OCI-M1 (cell line): ENCODE results near the gene IQCE.
"Not testable (repeated sequence)": the region's sequence is repeated elsewhere in the genome, so short reads cannot be mapped to it uniquely, and the experiment has no call there.

ENCODE experiments used
- DNase-seq: peaks from one replicate; lab custom pipeline; 2025; lab: John Stamatoyannopoulos, UW

IQCE gene

DNA sequence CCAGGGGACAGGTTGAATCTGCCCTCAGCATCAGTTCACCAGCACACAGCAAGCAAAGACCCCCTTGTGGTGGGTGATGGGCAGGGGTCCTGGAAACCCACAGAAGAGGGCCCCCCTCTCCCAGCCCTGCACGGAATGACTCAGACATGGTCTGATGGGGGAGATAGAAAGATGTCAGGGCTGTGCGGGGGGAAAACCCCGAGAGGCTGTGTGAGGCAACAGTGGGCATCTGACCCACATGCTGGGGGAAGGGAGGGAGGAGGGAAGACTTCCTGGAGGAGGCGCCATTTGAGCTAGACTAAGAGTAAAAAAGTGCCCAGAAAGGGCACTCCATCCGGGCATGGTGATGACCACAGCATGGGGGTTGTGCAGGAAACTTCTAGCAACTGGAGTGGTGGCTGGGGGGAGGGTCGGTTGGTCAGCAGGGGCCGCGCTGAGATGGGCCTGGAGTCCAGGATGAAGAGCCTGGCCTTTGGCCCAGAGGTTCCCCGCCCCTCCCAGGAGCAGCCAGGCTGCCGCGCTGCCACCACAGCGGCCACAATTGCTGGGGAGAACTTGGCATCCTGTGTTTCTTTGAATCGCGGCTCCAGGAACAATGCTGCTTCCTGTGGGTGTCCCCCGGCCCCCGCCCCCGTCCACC, 36.7 kb upstream of the IQCE start:
- peak; percentile 19 for DNase-seq

DNA sequence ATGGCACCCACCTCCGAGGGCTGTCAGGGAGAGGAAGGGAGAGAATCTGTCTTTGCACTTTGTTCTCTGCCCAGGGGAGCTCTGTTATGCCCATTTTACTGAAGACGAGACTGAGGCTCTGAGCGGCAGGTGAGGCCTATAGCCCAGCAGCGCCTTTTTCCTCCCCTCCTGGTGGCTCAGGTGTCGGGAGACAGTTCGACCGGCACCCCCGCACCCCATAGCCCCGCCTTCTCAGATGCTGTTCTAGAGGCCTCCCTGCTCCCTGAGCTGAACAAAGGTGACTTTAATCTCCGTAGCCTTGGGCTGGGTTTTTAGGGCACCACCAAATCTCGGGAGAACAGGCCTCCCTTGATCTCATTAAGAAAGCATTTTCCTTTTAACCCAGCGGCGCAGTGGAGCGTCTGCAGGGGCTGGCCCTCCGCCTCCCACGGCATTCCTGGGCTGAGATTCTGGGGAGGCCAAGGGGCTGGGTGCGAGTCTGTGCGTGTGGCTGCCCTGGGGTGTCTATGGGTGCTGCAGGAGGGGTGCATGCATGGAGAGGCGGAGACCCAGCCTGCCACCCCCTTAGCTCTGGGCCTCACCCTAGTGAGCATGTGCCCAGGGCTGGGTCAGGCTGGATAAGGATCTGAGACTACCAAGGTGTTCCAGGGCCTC, 35.9 kb upstream of the IQCE start:
- no peak for DNase-seq

DNA sequence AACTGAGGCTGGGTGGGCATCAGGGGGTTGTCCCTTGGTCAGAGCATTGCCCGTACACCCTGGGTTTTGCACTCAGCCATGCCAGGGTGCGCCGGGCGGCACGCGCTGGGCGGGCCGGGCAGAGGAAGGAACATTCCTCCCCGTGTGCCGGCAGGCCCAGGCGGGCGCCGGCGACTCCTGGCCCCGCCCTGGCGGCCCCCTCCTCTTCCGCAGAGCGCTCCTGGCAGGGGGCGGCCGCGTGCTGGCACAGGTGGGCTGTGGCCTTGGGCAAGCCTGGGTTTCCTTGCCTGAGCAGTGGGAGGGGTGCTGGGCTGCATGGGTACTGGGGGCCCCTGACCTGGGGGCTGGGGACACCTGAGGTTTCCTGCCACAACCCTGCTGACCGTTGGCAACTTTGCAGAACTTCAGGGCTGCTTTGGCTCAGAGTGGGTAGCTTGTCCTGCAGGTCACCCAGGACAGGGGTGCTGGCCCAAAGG, 35.3 kb upstream of the IQCE start:
- DNase-seq: no peak

DNA sequence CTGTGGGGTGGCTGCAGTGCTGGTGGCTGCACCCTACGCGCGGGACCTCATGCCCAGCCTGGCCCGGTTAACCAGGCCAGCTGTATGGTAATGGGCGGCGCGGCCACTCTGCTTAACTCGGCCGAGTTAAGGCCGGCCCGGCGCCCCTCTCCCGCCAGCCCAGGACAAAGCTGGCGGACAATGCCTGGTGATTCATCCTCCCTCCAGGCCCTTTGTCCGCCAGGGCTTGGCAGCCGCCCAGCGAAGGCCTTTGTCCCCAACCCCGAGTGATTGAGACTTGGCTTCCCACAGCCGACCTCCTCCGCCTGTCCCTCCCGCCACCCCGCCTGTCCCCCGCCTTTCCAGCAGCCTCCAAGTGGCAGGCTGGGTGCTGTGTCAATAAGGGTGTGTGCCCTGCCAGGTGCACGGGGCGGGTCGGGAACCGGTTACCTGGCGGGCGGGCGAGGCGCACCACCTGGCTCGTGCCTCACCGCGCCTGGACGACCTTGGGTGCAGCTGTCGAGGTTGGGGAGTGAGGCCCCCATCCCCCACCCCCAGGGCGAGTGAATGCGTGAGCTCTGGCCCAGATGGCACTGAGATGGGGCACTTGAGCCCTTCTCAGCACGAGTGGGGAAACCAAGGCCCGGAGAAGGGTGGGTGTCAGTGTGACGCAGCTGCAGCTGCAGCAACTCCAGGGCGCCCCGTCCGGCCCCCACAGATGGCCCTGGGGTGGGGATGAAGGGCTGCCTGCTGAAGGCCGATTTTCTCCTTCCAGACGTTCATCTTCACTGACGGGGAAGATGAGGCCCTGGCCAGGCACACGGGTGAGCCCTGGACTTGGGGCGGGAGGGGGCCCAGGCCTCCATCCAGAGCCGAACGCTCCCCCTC, 34.6 kb upstream of the IQCE start:
- DNase-seq: peak; percentile 6

DNA sequence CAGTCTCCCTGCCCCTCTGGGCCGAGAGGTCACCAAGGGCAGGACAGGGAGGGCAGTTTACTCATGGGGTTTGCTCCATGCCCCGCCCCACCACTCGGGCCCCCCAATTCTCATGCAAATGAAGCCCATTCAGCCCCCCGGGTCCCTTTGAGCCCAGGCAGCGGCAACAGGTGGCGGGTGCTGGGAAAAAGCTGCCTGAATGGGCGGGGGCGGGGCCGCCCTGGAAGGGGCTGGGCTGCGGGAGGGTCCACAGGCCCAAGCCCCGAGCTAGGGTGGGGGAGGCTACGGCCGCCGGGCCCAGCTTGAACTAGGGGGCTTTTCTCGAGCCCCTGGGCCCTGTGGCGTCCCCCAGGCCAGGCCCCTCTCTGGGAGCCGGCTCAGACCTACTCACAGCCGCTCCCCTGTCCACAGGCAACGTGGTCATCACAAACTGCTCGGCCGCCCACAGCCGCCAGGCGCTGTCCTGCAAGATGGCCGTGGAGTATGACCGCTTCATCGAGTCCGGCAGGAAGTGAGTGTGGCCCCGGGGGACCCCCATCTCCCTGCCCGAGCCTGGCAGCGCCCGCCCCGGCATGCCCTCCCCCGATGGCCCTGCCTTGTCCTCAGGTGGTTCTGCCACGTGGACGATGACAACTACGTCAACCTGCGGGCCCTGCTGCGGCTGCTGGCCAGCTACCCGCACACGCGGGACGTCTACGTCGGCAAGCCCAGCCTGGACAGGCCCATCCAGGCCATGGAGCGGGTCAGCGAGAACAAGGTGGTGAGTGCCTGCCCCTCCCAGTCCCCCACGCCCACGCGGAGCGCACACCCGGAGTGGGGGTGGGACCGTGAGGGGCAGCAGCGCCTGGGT, 33.7 kb upstream of the IQCE start:
- DNase-seq: no peak

DNA sequence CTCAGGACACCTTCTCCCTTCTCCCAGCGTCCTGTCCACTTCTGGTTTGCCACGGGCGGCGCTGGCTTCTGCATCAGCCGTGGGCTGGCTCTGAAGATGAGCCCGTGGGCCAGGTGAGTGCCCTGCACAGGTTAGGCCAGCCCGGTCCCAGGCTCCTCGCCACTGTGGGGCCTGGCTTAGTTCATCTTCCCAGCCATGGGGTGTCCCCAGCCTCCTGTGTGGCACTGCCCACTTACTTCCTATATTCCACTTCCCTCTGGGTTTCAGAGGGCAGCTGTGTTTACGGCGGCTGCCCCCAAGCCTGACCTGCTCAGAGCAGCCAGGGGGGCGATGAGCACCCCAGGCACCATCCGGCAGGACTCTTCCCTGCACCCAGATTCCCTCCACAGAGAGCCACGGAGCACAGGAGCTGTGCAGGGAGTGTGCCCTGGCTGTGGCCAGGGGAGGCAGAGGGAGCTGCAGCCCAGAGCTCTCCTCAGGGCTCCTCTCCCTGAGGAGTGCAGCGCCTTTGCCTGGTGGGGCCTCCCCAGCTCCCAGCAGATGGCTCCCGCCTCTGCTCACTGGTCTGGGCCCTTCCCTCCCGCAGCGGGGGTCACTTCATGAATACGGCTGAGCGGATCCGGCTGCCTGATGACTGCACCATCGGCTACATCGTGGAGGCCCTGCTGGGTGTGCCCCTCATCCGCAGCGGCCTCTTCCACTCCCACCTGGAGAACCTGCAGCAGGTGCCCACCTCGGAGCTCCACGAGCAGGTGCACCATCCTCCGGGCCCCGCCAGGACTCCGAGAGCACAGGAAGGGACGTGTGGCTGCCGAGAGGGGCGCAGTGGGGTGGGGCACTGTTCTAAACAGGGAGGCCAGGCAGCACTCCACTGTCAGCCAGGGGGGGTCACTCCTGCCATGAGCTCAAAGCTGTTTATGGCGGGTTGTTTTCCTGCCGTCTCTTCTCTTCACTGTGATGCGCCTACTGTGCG, 32.8 kb upstream of the IQCE start:
- DNase-seq: no peak

DNA sequence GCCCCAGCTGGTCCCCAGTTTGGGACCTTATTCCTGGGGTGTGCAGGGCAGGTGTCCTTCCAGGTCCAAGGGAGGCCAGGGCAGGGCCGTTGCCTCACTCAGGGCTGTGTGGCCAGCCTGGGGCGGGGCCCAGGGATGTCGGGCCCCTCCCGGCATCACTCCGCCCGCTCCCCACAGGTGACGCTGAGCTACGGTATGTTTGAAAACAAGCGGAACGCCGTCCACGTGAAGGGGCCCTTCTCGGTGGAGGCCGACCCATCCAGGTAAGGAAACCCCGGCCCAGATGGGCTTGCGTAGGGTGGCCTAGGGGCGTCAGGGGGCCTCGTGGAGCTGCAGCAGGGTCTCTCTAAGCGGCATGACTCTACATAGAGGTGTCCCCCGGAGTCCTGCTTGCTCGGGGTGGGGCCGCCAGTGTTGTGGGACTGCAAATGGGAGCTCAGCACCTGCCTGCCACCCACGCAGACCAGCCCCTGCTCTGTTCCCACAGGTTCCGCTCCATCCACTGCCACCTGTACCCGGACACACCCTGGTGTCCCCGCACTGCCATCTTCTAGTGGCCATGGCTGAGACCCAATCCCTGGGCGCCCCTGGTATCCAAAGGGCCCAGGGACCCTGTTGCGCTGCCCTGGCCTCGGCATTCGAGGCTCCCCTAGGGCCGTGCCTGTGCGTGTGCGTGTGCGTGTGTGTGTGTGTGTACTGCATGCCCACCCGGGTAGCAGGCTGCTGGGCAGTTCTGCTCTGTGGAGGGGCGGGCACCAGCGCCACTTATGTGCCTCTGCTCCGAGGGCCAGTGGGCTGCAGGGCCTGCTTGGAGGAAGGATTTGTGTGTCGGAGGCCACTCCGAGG, 31.9 kb upstream of the IQCE start:
- no peak for DNase-seq

DNA sequence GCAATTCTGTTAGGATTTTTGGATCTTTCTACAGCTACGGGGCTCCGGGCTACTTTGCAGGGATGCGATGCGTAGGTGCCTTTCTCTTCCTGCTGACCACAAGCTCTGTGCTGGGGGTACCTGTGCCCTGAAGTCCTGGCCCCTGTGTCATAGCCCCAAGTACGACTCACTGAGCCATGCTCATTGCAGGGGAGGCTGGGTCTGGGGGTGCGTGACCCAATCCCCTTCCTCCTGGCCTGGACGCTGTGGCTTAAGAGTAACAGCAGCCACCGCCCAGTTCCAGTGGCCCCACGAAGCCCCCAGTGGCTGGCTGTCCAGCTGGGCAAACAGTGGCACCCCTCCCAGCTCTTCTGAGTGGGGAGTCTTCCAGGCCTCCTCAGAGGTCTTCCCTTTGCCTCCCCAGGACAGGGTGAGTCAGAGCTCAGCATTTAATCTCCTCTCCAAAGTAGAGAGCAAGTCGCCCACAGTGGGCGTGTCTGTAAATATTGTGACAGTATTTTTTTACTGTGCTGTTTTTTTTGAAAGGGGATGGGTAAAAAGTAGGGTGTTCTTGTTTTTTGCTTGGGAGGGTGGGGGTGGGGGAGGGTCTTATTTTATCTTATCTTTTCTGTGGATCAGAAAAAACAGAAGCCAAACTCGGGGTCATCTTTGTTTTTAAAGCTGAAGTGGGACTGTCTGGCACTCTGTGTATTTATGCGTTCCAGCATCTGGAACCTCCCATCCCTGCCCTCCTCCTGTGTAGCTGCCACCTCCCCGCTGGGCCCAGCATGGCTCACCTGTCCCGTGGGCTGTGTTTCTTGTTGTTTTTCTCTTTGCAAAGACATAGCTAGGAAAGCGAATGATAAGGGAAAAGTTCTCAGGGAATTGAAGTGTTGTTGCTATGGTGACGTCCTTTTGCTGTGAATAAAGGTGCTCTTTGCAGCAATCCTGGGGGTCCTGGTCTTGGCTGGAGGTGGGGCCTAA, 31.0 kb upstream of the IQCE start:
- peak; percentile 37 for DNase-seq

DNA sequence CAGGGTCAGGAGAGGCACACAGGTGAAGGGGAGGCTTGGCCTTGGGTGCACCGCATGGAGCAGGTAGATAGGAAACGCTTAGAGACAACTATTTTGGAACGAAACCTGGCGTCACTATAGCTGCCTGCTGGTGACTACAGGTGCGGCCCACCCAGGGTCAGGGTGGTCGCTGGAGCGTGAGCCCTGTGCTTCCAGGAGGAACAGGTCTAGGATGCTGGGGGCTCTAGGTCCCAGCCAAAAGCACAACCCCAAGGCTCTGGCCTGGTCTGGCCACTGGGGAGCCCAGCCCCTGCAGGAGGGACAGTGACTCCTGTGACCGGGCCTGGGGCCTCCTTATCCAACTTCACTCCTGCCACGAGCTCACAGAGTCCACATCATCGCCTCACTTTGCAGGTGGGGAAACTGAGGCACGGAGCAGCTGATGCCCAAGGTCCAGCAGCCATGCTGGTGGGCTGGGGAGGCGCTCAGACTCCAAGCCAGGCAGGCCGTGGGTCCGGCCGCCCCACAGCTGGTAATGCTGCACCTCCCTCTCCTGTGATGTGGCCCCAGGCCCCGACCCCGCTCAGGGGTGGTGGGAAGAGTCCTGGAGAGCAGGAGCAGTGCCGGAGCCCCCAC, 30.2 kb upstream of the IQCE start:
- no peak for DNase-seq

DNA sequence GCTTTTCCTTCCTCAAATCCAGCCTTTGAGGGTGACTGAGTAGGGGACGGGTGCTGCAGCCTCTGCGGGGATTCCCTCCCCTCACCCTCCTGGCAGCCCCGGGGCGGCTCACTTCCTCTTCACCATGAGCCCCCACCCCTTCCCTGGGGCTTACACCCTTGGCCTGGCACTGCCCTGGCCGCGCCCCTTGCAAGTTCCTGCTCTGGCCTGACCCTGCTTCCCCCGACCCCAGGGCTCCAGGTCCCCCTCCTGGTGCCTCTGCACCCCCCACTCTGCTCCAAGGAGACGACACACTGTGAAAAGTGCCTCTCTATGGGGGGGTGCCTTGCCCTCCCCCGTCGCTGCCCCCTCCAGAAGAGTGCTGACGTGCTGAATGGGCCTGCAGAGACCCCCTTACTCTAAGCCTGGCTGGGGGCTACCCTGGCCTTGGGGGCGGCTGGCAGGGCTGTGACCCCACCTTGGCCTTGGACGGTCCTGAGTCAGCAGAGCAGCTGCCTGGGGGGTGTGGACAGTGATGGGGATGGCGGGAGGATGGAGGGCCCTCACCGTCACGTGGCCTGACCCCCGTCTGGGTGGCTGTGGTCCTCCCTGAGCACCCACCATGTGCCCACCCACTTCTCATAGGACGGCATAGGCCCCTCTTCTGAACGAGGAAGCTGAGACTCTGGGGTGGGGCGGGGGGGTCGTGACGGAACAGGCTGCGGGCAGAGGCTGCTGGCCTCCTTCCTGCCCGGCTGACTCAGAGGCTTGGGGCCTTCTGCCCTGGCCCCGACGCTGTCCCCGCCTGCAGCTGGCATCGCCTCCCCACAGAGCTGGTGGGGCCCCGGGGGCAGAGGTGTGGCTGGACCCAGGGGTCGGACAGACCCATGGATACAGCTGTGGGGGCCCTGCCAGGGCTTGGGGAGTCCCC, 29.4 kb upstream of the IQCE start:
- DNase-seq: no peak

DNA sequence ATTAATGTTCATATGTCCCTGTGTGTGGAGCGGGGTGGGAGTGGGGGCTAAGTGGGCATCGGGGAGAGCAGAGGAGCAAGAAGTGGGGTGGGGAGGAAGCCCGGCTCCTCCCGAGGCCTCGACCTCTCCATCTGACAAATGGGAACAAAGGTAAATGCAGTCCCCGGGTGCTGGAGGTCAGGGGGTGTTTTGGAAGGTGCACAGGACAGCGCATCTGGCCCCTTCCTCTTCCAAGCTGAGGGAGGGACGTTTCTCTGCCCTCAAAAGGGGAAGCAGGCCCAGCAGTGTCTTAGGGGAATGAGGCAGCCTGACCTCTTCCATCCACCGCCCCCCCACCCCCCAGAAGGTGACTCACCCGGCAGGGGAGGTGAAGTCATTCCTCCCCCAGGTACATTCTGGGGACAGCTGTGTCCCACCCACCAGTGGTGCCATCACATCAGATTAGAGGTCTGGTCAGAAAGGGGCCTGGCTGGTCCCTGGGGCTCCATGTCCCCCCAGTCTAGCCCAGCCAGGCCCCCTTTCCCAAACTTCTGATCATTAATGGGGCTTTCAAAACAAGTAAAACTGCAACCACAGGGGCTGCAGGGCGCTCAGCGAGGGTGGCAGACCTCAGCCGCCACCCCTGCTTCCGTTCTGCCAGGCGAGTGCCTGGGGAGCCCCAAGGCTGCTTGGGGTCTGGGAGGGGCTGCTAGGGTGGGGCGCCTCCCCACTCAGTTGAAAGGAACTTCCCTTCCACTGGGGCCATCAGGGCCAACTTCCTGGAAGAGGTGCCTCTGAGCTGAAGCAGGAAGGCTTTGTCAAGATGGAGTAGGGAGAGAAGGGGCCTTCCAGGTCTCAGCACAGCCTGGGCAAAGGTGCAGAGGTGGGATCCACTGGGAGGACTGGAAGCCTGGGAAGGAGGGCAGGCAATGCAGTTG, 28.4 kb upstream of the IQCE start:
- DNase-seq: peak; percentile 42

DNA sequence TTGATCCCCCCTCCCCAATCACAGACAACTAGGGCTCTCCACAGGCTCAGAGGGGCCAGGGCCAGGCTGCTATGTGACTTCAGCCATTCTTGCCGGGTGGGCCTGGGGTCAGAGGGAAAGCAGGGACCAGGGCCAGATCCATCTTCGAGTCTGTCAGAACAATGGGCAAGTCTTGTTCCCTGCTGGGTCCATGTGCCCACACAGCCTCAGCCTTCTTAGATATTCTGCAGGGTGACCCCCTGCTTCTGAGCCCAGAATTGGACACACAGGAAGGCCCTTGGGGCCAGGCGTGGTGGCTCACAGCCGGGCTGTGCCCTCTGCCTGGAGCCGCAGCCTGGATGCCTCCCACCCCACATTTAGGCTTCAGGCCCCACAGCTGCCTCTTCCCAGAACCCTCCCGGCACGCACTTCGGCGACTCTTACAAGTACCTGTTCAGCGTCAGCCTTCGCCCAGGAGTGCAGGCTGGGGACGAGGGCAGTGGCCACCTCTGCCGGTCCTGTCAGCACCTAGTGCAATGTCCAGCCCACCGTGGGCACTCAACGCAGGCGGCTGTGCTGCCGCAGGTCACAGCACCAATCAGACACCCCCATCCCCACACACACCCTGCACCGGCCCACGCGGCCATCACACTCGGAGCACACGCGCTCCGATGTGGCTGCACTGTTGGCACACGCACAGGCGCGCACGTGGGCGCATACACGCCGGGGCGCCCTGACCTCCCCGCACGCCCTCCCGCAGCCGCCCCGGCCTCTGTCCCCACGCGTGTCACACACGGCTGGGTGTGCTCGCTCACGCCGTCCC, 27.6 kb upstream of the IQCE start:
- not testable (repeated sequence) for DNase-seq

DNA sequence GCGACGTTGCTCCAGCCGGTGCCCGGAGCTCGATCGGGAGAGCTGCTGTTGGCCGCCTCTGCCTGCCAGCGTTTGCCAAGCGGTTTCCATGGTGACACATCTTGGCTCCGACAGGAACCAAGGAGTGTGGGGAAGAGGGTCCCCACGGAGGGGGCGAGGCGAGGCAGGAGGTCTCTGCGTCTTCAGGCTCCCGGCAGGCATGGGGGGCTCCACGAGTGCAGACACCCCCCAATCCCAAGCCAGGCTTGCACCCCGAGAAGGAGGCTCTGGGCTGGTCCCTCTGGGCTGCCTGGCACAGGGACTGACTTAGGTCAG, 27.0 kb upstream of the IQCE start:
- DNase-seq: not testable (repeated sequence)

DNA sequence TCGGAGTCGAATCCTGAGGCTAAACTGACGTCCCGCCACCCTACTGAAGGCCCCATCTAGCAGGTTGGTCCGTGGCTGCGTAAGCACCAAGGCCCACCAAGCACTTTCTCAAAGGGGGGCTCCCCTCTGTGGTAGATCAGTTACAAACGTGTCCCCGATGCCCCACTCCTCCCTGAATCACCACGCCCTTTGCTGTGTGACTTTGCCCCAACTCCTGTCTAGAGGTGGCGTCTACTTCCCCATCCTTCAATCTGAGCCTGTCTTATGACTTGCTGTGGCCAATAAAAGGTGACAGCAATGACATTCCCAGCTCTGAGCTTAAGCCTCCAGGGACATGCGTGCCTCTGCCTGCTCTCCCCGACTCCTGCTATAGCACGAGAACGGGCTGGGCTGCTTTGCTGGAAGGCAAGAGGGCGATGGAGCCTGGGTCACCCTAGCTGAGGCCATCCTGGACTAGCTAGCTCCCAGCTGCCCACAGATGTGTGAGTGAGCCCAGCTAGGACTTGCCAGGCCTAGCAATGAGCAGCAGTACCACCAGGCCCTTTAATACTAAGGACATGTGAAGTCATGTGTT, 26.5 kb upstream of the IQCE start:
- DNase-seq: not testable (repeated sequence)

DNA sequence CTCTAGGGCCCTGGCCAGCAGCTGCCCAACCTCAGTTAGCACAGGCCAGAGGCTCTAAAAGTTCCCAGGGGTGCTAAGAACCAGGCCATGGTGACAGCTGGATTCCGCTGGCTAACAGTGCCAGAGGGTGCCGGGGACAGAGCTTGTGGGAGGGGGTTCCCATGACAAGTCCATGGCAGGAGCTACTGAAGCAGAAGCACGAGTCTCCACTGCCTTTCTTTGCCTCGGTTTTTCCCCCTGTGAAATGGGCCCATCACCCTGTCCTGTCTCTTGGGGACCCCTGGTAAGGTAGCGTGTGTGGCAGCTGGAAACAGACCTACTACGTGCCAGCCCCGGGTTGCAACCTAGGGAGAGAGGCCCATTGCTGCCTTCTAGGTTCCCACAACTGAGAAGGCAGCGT, 26.0 kb upstream of the IQCE start:
- DNase-seq: not testable (repeated sequence)
